ENCODE results near the gene BANF2. TPM values are rescaled to one million over a fixed set of nuclear protein-coding genes. Genes with fewer than 3 reads are reported as not detected.

BANF2 gene
- total RNA-seq, 1 experiment from 2014 or later, result not detected

- TF ChIP-seq, protein P1, sequence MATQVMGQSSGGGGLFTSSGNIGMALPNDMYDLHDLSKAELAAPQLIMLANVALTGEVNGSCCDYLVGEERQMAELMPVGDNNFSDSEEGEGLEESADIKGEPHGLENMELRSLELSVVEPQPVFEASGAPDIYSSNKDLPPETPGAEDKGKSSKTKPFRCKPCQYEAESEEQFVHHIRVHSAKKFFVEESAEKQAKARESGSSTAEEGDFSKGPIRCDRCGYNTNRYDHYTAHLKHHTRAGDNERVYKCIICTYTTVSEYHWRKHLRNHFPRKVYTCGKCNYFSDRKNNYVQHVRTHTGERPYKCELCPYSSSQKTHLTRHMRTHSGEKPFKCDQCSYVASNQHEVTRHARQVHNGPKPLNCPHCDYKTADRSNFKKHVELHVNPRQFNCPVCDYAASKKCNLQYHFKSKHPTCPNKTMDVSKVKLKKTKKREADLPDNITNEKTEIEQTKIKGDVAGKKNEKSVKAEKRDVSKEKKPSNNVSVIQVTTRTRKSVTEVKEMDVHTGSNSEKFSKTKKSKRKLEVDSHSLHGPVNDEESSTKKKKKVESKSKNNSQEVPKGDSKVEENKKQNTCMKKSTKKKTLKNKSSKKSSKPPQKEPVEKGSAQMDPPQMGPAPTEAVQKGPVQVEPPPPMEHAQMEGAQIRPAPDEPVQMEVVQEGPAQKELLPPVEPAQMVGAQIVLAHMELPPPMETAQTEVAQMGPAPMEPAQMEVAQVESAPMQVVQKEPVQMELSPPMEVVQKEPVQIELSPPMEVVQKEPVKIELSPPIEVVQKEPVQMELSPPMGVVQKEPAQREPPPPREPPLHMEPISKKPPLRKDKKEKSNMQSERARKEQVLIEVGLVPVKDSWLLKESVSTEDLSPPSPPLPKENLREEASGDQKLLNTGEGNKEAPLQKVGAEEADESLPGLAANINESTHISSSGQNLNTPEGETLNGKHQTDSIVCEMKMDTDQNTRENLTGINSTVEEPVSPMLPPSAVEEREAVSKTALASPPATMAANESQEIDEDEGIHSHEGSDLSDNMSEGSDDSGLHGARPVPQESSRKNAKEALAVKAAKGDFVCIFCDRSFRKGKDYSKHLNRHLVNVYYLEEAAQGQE (IDR thresholded peaks at IDR 0.05; ENCODE audit: low read depth), result no peak
Measured at GRCh38 chr20:17694767-17695166, 5.0 kb upstream of the BANF2 start (continued).

DNA sequence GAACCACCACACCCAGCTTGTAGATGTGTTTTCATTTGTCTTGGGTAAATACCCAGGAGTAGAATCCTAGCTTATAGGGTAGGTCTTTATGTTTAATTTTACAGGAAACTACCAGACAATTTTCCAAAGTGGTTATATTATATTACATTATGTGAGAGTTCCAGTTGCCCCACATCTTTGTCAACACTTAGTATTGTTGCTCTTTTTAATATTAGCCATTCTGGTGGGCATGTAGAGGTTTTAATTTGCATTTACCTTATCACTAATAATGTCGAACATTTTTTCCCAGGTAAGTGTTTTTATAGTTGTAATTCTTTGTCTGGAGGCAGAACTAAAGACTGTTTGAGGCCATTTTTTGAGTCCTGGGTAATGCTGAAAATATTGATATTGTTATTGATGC, 3.5 kb upstream of the BANF2 start:
- Histone ChIP-seq H3K4me2 (ENCODE audit: low read length) (no peak overlapping the region), H3K27ac (ENCODE audit: low read depth, low read length) (no peak overlapping the region), H3K27me3 (ENCODE audit: insufficient read depth, low read length) (no peaks in the 10 kb centered on the region), H4K20me1 (ENCODE audit: insufficient read depth) (no peaks in the 10 kb centered on the region), H3K9me2 (ENCODE audit: insufficient read depth) (no peaks in the 10 kb centered on the region), H3K79me2 (ENCODE audit: insufficient read depth, low read length) (no peaks in the 10 kb centered on the region), H3K9ac (ENCODE audit: low read length) (no peak overlapping the region), H2AFZ (ENCODE audit: low read depth, low read length, poor library complexity, severe bottlenecking) (no peak overlapping the region), H3K4me1 (ENCODE audit: control insufficient read depth in 1 of 2, insufficient read depth in 2 of 2, low read length in 2 of 2) (no peaks in the 10 kb centered on the region), H3K36me3 (ENCODE audit: control insufficient read depth in 1 of 2, insufficient read depth in 2 of 2, low read length in 2 of 2) (no peaks in the 10 kb centered on the region), H3K4me3 (replicated peaks in 1 of 2; ENCODE audit: low read depth in 1 of 2, low read length in 2 of 2) (no peak overlapping the region), H3K9me3 (ENCODE audit: control insufficient read depth in 1 of 2, insufficient read depth in 1 of 2, low read depth in 1 of 2, low read length in 2 of 2) (no peaks in the 10 kb centered on the region)
- BruUV-seq (replicated peaks), result no TSS peak
- POLR2A ChIA-PET, result no interaction called here
- intact Hi-C loops (cut with micrococcal nuclease), result no loop called here
- no peak for TF ChIP-seq CTCF (IDR thresholded peaks at IDR 0.05 in 2 of 3, conservative IDR thresholded peaks at IDR 0.05 in 1 of 3; ENCODE audit: borderline replicate concordance in 1 of 3, insufficient read depth in 1 of 3, low read depth in 2 of 3, low read length in 2 of 3)
- TF ChIP-seq SRF (IDR thresholded peaks at IDR 0.05; ENCODE audit: low read depth), result no peak
- no peak for TF ChIP-seq RAD21 (IDR thresholded peaks at IDR 0.05; ENCODE audit: low read depth)
- TF ChIP-seq CBX3 (IDR thresholded peaks at IDR 0.05; ENCODE audit: low read depth), result no peak
- TF ChIP-seq, protein P2, sequence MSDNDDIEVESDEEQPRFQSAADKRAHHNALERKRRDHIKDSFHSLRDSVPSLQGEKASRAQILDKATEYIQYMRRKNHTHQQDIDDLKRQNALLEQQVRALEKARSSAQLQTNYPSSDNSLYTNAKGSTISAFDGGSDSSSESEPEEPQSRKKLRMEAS (IDR thresholded peaks at IDR 0.05), result no peak
- ATAC-seq, result no peak
- CTCF ChIA-PET, result interaction anchor here (3.4 kb wide), 1 partner anchor 13 kb away, joined by 12 read pairs; the partner anchor contains the start of gene RRBP1
- RAD21 ChIA-PET (ENCODE audit: low non-redundant PET in 1 of 2, low total read pairs in 2 of 2, uncharacterized antibody in 2 of 2, unreplicated experiment in 2 of 2), result no interaction called here
- DNase-seq (ENCODE audit: low read depth, low spot score), result no peak

All from HCT116 (cell line).